GM18511 (cell line): ENCODE measurements around the gene HMX1.

Experiments
- ATAC-seq: cut with Tn5 transposase; IDR thresholded peaks from one replicate; pipeline ENCODE4 v1.9.1; 2021; ENCODE audit warnings: mild to moderate bottlenecking, moderate library complexity; ENCODE audit not compliant: unreplicated experiment

HMX1 gene

DNA sequence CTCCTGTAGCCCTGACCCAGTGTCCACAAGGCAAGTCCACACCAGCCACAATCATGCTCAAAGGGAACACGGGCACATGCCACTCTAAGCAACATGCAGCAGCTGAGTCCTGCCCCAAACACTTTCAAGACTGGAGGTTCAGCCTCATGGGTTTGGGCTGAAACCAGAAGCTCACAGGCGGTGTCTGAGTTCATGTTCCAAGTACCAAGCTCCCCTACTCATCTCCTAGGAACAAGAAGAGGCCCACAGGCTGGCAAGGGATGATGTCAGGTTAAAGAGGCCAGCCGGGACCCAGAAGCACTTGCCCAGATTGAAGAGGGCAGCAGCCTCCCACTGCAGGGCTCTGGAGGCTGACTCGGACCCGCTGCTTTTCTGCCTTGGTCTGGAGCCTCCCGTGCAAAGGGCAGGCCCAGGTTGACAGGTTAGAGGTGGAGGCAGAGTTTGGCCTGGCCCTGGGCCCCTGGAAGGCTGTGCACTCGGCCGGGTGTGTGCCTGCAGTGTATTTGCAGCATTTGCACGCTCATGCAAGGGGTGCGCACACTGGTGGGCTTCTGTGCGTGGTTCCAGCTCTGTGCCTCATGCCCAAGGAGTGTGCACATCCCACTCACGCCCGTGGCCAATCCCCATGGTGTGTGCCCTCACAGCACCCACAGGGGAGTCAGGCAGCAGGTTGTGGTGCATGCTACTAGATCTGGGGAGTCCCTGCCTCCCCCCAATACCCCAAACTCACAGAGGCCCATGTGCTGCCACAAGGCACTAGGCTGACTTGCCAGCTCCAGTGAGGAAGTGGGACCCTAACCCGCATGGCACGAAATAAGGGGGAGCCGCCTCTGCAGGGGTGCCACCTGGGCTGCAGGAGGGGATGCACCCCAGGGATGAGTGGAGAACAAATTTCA, 2.4 kb downstream of the HMX1 start:
- no peak for ATAC-seq

DNA sequence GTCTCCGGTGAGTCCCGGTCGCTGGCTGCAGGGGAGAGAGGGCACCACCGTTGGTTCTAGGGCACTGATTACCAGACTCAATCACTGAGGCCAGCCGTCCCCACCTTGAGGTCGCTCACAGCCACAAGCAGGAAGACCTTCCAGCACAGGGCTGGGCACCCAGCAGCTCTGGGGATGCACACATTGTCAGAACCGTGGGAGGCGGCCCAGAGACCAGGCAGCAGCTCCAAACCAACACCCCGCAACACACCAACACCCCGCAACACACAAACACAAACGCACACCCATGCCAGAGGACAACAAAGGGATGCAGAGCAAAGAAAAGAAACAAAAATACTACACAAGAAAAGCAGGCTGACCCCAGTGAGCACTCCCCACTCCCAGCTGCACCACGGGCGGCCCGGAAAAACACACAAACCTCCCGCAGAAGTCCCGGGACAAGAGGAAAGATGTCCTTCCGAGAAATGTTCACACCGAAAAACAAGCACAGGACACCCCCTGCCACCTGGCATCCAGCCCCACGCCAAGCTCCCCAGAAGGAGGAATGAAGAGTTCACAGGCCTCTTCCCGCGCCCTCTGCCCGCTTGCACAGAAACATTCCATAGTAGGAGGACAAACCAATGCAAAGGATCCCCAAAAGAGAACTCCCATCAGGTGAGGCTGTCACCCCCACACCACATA, 3.2 kb downstream of the HMX1 start:
- ATAC-seq: no peak

- no peak for ATAC-seq
Observed at GRCh38 chr4:8867624-8868320, 3.9 kb downstream of the HMX1 start.

- no peak for ATAC-seq
Observed at GRCh38 chr4:8866828-8867623, 4.6 kb downstream of the HMX1 start.

DNA sequence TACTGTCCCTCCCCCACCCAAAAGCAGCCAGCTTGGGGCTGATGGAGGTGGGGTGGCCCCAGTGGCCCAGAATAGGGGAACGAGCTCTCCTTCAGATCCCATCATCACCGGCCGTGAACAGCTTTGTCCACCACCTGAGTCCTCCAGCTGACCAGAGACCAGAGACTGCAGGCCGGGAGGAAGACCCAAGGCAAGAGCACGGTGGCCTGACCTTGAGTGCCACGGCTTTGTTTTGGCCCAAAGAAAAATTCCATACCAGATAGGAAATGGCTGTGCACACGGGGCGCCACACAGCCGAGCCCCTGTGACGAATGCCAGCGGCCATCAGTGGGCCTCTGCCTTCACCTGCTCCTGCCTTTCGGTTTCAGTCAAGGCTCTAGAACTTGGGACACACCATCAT, 5.2 kb downstream of the HMX1 start:
- ATAC-seq: no peak

- ATAC-seq: no peak
Observed at GRCh38 chr4:8865681-8866310, 5.8 kb downstream of the HMX1 start.

- ATAC-seq: no peak
Observed at GRCh38 chr4:8864912-8865680, 6.5 kb downstream of the HMX1 start.

- ATAC-seq: no peak
Observed at GRCh38 chr4:8863686-8864682, 7.7 kb downstream of the HMX1 start.

DNA sequence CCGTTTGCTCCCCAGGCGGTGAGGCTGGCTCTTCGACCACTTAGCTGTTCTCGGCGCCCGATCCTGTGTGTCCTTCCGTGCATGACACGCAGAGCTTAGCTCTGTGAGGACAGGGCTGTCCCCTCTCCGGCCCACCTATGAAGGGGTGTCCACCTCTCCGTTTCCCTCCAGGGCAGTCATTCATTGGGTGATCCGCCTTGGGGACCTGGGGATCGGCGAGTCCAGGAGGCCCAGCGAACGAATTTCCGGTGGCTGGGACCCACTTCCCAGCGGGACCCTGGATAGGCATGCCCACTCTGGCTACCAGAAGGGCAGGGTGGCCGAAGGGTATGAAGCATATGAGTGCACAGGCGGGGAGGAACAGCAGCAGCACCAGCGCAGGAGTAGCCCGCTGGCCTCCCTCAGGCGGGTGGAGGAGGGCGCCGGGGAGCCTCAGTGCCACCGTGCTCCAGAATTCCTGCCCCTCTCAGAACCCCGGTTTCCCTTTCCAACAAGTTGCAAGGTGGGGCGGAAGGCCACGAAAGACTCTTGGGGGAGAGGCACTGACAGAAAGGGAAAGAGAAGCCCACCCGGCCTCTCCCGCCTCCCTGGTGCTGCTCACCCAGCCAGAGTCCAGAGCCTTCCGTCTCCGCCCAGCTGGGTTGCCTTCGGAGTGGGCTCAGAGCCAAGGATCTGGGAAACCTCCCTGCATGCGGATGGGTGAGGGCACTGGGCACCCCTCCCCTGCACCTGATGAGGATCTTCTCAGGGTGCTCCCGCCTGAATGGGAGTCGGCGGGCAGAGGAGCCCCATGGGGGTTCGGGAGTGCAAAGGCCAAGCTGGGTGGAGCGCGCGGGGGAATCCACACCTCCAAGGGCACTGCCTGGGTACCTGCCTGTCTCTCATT, 8.6 kb downstream of the HMX1 start:
- ATAC-seq: no peak

GRCh38 chr4:8862334-8862733, 9.3 kb downstream of the HMX1 start:
- ATAC-seq: no peak

DNA sequence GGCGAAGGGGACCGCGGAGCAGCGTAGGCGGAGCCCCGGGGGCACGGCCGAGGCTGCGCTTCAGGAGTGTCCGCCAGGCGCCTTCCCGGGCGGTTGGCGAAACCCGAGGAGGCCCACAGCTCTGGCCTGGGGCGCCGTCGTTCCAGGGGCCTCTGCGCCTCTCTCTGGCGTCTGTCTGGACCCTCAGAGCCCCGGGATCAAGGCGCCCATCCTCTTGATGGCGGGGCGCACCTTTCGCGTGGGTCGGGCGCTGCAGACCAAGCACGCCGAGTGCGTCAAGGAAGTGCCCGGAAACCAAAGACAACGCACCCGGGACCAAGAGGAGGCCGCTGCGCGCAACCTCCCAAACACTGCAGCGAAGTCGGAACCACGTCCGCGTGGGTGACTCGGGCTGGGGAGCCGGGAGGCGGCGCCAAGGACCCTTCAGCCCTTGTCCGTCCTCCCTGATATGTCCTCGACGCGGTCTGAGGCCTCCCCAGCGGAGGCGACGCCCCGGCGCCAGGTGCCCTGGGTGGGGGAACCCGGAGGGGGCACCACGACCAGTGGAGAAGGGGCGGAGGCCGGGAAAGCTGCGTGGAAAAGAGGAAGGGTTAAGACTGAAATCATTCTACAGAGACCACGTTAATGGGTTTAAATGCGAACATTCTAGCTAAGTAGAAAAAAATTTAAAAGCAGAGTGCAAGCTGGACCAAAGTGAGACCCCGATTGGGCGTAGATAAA, 9.9 kb downstream of the HMX1 start:
- no peak for ATAC-seq

- no peak for ATAC-seq
Observed at GRCh38 chr4:8860892-8861575, 10.6 kb downstream of the HMX1 start.

GRCh38 chr4:8860096-8860891, 11.3 kb downstream of the HMX1 start:
- no peak for ATAC-seq

DNA sequence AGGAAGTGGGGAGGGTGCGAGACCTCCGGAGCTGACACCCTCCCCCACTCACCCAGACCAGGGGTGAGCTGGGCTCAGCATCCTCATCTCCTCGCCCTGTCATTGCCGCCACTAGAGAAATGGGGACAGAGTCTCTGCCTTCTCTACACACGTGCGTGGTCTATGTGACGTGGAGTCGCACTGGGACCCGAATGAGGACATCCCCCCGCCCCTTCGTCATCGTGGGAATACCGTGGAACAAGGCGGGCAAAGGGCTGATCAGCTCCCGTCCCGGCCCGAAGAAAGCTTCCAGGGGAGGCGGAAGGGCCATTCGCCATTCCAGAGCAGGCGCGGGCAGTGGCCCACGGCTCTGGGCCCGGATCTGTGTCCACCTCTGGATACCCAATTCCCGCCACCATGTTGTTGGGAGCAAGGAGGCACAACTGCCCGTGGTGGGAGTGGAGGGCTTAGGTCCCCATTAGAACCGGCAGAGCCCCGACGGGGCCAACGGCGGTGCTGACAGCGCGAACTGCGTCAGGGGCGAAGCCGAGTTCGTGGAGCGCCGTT, 12.0 kb downstream of the HMX1 start:
- no peak for ATAC-seq

- ATAC-seq: no peak
Observed at GRCh38 chr4:8858701-8859210, 12.9 kb downstream of the HMX1 start.
